Measurements from ENCODE around the gene MCTP1.
A peak's percentile ranks its signal among the peaks of the same experiment; 100 is the strongest.

Gene MCTP1

DNA sequence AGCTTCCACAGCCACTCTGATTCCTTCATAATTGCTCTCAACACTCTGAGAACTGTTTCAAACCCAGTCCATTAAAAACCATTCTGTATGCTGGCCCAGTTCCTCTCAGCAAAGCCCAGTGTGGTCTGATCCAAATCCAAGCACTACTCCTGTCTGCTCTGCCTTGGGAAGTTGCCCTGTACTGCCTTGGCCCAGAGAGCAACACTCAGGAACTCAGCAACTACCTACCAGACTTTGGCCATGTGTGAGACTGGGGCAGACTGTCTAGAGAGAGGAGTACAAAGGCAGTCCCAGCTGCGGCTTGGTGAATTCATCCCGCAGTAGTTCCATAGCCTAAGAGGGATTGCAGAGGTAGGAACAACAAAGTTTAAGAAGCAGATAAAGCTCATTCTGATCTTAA, 214.4 kb downstream of the MCTP1 start:
- no peak for DNase-seq

DNA sequence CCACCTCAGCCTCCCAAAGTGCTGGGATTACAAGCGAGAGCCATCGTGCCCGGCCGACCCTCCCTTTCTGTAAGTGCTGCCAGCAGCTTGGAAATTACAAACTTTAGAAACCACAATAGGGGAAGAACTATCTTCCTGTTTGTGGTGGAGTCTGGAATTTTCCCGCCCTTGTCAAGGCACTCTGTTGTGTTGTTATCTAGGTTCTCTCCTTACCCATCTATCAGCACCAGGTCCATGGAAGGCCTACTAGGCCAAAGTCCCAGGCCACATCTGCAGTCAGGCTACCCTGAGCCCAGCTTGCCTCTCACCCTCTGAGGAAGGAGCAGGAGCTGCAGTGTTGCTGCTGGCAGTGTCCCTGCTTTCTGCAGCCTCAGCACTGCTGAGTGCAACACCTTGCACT, 214.9 kb downstream of the MCTP1 start:
- DNase-seq, result no peak

DNA sequence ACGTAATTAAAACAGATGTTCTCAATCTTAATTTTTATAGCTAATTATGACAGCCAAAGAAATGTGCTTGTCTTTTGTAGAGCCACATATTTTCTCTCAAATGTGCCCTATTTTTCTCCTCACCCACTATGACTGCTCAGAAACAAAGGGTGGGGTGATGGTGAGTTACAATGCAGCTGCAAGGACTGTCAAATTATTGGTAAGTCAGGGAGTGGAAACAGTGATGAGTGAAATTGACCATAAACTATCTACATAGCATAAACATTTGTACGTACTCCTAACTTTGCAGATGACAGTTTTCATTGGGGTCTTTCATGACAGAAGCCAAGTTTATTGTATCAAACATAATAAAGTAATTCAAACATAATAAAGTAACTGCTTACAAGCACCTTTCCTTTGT, 215.9 kb downstream of the MCTP1 start:
- DNase-seq, result no peak

DNA sequence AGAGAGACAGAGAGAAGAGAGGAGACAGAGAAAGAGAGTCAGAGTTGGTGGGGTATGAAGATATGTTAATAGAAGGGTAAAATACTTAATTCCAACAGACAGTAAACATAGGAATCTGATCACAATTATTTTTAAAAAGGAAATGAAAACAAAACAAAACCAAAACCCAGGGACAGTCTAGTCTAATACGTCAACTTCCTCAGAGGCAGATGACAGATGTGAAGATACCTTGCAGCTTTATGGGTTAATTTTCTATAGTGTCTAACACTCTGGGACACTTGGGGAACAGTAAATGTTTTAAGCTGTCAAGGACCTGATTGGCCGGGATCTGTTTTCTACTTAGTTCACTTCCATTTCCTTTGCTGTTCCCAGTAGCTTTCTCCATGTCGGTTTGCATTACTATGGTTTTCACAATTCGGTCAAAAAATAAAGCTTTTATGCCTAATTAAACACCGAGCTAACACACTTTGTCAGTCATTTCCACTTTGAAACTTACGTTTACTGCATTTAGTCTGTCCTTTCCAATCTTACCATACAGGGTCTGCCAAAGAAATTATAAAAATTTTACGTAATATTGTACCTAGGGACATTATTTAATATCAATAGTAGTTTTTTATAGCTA, 216.5 kb downstream of the MCTP1 start:
- no peak for DNase-seq

DNA sequence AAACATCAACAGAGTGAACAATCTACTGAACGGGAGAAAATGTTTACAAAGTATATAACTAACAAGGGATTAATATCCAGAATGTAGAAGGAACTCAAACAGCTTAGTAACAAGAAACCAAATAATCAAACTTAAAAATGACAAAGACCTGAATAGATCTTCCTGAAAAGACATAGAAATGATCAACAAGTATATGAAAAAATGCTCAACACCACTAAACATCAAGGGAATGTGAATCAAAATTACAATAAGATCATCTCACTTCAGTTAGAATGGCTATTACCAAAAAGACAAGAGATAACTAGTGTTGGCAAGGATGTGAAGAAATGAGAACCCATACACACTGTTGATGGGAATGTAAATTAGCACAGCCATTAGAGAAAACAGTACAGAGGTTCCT, 218.8 kb downstream of the MCTP1 start:
- DNase-seq, result no peak

DNA sequence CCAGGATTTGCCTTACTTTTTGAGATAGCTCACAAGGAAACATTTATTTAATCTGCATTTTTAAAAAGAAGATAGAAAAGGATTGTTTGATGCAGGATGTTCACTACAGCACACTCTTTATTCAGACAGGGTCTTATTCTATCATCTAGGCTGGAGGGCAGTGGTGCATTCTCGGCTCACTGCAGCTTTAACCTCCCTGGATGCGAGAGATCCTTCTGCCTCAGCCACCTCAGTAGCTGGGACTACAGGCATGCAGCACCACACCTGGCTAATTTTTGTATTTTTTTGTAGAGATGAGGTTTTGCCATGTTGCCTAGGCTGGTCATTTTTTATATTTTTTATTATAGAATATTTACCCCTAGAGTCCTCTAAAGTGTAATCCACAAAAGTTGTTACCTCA, 221.4 kb downstream of the MCTP1 start:
- DNase-seq, result no peak

DNA sequence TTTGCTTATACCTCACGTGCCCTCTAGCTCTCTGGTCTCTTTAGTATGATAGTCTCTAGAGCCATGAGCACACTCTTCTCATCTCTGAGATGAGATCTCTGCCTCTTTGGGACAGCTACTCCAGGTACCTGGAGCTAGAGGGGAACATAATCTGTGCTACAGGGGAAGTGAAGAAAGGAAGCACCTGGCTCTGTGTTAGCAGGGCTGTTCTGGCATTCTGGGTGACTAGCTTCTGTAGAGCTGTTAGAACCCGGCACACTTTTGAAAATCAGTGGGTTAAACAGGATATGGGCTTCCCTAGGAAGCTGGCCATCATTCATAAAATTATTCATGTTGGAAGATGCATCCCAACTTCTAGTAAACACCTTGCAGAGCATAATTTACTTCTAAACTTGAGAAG, 224.8 kb downstream of the MCTP1 start:
- no peak for DNase-seq

DNA sequence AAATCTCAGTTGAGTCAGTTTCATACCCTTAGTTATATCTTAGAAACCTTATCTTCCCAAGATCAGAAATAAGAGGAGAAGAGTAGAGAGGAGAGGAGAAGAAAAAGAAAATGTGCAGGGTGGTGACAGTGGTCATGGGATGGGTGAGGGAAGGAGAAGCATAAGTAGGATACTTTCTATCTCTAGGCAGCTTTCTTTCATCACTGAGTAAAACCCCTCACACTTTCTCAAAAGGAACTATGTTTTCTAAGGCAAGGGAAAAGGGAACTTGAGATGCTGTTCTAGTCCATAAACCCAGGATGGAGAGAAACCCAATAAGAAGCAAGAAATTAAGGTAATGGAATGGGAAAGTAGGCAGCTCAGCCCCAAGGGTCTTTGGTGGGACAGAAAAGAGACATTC, 225.3 kb downstream of the MCTP1 start:
- no peak for DNase-seq

DNA sequence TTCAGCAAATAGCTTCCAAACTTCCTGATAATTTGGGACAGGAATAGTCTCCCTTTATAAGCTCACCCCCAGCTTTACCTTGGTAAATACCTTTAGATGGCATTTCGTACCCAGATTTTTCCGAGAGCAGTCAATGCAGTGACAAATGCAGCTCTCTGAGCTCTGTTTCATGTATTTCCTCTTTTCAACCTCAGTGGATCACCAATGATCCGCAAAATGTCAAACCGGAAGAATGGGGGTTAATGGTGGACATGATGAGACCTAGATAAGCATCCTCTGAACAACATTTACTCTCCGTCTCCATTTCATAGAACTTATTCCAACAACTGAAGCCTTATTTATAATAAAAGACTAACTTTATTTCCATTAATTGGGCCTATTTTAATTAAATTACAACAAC, 227.3 kb downstream of the MCTP1 start:
- DNase-seq, result no peak

DNA sequence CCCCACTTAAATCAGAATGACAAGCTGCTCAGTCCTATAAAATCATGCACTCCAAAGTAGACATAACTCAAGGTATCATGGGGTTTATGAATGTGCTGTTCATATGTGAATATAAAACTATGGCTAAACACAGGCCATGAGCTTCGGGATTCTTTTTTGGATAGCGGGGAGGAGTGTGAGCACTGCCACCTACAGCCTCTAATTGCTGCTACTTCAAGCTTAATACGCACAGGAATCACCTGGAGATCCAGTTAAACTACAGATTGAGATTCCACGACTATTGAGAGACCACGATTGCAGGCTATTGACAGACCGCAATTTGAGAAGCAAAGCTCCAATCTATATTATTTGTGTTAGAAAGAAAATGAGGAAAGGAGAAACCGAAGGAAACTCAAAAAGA, 231.6 kb downstream of the MCTP1 start:
- no peak for DNase-seq

DNA sequence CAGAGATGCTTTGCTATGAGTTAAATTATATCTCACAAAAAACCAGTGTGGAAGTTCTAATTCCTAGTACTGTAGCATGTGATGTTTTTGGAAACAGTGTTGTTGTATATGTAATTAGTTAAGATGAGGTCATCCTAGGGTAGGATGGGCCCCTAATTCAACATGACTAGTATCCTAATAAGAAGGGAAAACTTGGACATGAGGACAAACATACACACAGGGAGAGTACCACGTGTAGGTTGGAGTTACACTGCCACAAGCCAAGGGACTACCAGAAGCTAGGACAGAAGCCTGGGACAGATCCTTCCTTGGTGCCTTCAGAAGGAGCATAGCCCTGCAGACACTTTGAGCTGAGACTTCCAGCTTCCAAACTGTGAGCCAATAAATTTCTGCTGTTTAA, 234.2 kb downstream of the MCTP1 start:
- DNase-seq, result no peak

DNA sequence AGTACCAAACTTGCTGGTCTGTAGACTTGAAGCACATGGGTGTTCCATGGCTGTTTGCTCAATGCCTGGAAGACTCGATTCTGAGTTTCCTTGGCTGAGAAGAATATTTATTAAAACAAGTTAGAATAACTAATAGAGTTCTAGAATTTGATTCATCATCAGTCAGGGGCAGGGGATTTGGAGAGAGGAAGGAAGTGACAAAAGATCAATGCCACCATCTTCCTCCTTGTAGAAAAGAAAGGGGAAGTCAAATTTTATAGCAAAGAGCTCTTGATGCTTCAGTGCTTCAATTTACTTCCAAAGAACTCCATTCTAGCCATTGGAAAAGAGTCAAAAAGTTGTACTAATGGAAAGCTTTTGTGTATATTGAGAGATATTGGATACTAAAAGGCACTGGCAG, 236.3 kb downstream of the MCTP1 start:
- no peak for DNase-seq

DNA sequence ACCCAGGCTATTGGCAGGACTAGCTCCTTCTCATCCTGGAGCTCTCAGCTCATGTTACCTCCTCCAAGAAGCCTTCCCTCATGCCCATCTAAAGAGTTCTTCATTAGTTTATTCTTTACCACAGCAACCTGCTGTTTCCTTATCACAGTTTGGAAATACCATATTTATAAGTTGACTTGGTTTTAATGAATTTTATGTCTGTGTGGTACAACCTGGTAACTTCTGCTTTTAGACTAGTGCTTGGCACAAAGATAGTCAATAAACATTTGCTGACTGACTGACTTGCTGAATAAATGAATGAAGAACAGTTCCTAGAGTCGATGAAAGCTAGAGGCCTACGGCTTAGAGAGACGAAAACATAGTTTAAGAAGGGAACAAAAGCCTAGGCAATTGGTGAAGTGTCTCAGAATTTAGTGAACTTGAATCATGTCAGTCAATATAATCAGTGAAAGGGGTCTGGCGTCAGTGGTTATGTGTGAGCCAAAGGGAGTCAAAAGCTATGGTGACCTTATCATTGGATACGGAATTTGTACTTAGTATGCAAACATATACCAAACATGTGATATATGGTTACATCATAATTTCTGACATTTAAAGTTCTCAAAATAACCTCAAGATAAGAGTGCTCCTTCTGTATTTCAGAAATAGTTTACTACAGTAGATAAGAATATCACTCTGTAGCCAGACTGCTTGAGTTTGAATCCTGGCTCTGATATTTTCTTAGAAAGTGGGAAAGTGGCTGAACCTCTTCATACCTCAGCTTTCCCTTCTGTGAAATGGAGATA, 239.5 kb downstream of the MCTP1 start:
- no peak for DNase-seq

DNA sequence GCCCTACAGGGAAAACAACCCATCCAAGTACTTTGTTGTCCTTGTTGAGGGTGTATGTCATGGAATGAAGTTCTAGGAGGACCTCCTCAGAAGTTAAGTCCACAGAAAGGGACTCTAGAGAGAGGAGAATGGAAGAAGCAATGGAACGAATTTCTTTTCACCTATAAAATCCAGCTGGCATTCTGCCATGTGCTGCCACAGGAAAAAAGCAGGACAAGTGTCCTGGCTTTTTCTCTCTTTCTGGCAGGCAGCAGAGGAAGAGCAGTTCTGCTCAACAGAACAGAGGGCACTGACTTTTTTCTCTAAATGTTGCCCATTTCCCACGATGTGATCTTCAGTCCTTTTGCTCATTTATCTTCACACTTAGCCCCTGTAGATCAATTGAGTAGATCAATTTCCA, 240.8 kb downstream of the MCTP1 start:
- peak in 1 of 3 experiments; percentile 2 for DNase-seq

DNA sequence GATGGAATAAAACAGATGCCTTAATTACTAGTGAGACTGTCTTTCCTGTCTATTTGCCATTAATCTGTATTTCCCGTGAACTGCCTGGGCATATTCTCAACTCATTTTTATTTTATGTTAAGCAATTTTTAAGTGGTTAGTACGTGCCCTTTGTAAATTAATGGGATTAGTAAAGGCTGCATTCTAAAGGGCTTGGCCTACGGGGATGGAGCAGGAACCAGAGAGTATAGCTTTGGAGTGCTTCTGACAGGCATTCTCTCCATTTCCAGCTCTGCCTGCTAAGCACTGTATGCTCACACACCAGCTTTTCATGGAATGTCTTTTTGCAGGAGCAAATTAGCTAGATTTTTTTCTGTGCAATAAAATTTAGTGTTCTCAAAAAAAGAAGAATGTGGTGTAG, 241.2 kb downstream of the MCTP1 start:
- no peak for DNase-seq

DNA sequence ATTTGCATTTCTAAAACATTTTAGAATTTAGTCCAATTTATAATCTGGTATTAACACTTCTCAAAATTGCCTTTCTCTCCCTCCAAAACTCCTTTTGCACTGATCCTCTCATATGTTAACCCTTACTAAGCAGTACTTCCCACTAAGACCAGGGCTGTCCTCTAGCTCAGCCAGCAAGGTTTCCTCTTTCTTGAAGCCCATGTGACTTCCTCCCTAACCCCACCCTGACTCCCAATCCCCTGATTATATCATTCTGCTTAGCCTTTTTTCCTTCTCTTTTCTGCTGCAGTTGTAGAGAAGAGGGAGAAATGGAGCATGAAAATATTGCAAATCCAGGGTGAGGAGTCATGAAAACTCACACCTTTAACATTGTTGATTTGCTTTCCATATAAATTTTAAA, 241.7 kb downstream of the MCTP1 start:
- no peak for DNase-seq

DNA sequence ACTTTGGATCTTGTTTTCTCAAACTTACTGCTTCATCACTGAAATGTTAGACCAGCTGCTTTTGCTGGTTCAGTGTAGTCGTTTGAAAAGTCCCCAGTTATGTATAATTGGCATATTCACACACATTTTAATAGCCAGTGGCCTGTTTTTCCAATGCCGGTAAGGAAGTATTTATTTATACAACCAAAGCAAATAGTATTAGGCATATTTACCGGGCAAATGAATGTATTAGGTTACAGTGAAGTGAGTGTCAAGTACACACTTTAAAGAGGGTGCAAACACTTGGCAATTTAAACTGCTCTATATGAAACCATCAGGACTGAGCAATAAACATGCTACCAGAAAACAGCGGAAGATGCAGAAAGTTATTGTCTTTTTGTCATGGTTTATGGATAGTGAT, 242.9 kb downstream of the MCTP1 start:
- peak; percentile 5 to 90 (median 51) for DNase-seq

DNA sequence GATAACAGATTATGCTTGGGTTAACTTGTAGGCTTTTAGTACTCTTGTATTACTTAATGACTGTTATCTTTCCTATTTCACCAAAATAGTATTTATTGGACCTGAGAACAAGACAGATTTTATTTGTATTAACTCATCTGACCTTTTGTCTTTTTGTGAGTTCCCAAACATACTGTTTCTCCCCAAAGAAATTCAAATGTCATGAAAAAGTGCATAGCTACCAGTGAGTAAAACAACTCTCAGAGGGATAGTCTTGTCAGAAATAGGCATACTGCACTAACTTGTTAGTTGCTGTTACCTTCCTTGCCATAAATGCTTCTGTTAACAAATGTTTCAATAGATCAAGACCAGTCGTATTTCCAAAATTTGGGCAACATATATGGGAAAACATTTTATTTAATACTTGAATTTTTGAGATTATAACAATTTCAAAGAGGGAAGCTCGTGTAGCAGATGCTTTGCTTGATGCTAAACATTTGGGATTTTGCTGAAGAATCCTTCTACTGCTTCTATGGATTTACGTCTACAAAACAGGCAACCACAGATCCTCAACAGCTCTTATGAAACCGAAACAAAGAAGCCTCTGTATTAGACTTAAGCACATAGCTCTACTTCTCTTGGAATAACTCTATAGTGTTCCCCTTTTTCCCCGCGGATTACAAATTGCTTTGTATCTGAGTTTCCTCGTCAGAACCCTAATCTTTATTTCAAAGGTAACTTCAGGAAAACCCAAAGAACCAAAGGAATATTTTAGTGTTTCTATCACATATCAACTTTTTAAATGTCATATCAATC, 248.8 kb downstream of the MCTP1 start:
- DNase-seq, result no peak

DNA sequence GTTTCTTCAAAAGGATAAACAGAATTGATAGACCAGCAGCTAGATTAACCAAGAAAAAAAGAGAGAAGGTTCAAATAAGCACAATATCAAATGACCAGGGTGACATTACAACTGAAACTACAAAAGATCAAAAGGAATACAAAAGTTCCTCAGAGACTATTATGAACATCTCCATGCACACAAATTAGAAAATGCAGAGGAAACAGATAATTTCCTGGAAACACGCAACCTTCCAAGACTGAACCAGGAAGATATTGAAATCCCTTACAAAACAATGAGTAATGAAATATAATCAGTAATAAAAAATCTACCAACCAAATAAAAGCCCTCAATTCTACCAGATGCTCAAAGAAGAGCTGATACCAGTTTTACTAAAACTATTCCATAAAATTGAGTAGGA, 252.1 kb downstream of the MCTP1 start:
- DNase-seq, result no peak

DNA sequence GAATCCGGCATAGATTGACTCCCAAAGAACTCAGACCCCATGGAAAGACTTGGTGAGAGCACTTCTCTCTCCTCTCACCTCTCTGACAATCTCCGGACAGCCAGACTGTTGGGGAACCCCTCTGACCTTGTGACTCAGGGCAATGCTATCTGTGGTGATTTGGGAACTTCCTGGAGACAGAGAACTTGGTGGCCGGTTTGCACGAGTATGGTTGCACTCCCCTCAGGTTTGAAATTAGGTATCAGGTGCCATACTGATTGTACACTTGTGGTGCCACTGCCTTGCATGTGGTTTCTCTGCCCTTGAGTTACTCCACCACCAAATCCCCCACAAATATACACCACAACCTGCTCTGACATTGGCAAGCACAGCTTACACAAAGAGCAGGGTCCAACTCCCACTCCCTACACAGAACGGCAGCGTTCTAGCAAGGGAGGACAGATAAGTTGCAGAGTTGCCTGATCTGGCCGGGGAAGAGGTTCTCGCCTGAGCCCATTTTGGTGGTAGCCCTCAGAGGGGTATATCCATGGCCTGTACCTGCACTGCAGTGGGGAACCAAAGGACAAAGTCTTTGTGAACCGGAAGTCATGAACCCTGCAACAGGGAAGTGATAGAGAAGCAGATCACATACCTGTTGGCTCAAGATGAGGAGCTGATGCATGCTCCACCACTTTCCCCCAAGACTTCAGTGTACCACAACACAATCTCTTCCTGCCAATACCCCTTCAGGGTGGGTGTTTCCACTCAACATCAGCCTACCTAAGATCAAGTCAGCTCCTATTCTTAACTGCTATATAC, 255.1 kb downstream of the MCTP1 start:
- no peak for DNase-seq

DNA sequence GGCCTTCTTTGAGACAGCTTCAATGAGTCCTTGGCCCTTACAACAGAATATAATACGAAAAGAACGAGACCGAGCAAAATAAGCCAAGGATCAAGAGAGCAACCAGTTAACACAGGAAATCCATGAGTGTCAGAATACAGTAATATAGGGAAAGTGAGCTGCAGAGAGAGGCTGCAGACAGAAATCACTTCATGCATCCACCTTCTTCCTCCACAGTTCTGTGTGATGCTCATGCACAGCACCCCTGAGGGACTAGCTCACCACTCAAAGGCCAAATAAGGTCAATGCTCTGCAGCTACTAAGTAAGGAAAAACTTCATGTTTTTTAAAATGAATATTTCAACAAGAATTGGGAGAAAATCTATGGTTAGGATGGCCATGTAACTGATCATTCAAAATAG, 257.1 kb downstream of the MCTP1 start:
- DNase-seq, result no peak

DNA sequence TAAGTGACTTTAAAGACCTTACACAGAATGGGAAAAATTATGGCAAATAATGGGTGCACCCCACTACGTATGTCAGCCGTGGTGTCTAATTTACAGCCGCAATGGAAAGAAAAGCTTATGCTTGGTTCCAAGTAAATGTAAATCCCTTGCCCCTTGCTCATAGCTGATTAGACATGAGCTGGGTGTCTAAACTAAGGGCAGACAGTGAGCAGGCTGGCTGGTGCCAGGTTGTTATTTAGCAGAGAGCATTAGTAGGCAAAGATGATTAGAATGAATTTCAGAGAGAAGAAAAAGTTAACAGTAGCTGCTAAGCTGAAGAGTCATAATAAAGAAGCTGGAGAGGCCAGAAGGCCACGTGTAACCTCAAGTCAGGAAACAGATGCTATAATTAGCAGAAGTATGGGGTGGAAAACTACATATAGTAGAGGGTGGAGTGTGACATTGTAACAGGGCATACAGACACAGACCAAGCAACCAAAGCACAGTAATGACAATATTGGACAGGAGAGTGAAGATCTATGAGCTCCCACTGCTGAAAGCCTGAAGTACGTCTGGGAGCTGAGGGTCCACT, 257.7 kb downstream of the MCTP1 start:
- DNase-seq, result peak in 1 of 3 experiments; percentile 1

DNA sequence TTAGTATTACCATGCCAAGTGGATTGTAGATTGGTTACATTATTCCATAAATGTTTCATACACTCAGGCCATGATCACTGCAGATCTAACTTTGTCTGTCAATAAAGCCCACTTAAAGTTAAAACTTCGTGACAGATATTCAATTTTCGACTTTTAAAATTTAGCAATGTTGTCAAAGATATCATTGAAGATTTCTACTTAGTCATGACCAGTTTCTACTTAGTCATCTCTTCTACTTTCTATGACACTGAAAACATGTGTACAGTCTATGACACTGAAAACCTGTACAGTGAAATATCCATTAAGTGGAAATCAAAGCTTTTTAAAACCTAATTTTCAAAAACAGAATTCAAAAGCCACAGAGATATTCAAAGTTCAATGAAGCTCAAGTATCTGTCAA, 258.2 kb downstream of the MCTP1 start:
- DNase-seq, result no peak

All from NCI-H1417 (cell line).